K562 (cell line): ENCODE measurements around the gene A1BG. TPM values are rescaled to one million over a fixed set of nuclear protein-coding genes. Genes with fewer than 3 reads are reported as not detected.
A peak's percentile ranks its signal among the peaks of the same experiment; 100 is the strongest.

ENCODE experiments used
- BCL6 ChIP-seq: fragments of 250-450 bp; sonication (Bioruptor Pico); IDR thresholded peaks from 2 replicates; pipeline ENCODE4 v1.4.0; 2020
- CTCF ChIP-seq, 3 experiments: IDR thresholded peaks in 2 of 3; conservative IDR thresholded peaks in 1 of 3; 2 replicates each; pipeline ENCODE4 v1.5.1; 2011 to 2012; ENCODE audit warnings: low read length in 3 of 3, mild to moderate bottlenecking in 3 of 3, control low read depth in 2 of 3, improper control_type of control experiment in 1 of 3, inconsistent platforms in 1 of 3, low read depth in 1 of 3, mixed read lengths in 1 of 3, moderate library complexity in 1 of 3; ENCODE audit not compliant: insufficient read depth in 2 of 3
- CTCFL ChIP-seq: IDR thresholded peaks from 2 replicates; pipeline ENCODE4 v1.6.1; 2011; ENCODE audit warnings: borderline replicate concordance, low read depth, mild to moderate bottlenecking, moderate library complexity, low read length; ENCODE audit not compliant: insufficient read depth, poor library complexity, severe bottlenecking
- CXXC5 ChIP-seq: fragments of 250-450 bp; sonication (Bioruptor Pico); IDR thresholded peaks from 2 replicates; pipeline ENCODE4 v1.8.0; 2022; ENCODE audit warnings: inconsistent platforms, mild to moderate bottlenecking, moderate library complexity
- GTF2B ChIP-seq: IDR thresholded peaks from 2 replicates; pipeline ENCODE4 v1.6.1; 2011; ENCODE audit not compliant: insufficient read length; ENCODE audit errors: extremely low read depth
- HDAC2 ChIP-seq: fragments of 450-650 bp; IDR thresholded peaks from 2 replicates; pipeline ENCODE4 v1.6.1; 2016; ENCODE audit warnings: mild to moderate bottlenecking
- HES1 ChIP-seq: fragments of 450-650 bp; IDR thresholded peaks from 2 replicates; pipeline ENCODE4 v1.6.1; 2016; ENCODE audit warnings: low read depth, mild to moderate bottlenecking, moderate library complexity
- HNRNPLL ChIP-seq: fragments of 200-400 bp; formaldehyde crosslinking; IDR thresholded peaks from 2 replicates; pipeline ENCODE4 v1.6.1; 2017; ENCODE audit warnings: low read length, low read depth, mild to moderate bottlenecking; ENCODE audit not compliant: poor library complexity, severe bottlenecking
- MEIS2 ChIP-seq: fragments of 450-650 bp; IDR thresholded peaks from 2 replicates; pipeline ENCODE4 v1.6.1; 2014; ENCODE audit warnings: mild to moderate bottlenecking; ENCODE audit not compliant: partially characterized antibody
- NFE2L1 ChIP-seq: fragments of 450-650 bp; IDR thresholded peaks from 2 replicates; pipeline ENCODE4 v1.6.1; 2016; ENCODE audit warnings: missing genetic modification characterization, low read depth, mild to moderate bottlenecking, missing compliant biosample characterization, moderate library complexity, borderline replicate concordance
- PRMT5 ChIP-seq: sonication (generic); formaldehyde crosslinking; IDR thresholded peaks from 2 replicates; pipeline ENCODE4 v1.5.0; 2020; ENCODE audit warnings: missing genetic modification reagents
- RFX7 ChIP-seq: fragments of 250-450 bp; sonication (Bioruptor Pico); IDR thresholded peaks from 2 replicates; pipeline ENCODE4 v1.5.1; 2021; ENCODE audit warnings: mild to moderate bottlenecking
- SRSF7 ChIP-seq: fragments of 200-400 bp; formaldehyde crosslinking; optimal IDR thresholded peaks from 2 replicates; pipeline ENCODE3; 2017; ENCODE audit warnings: mild to moderate bottlenecking, low read depth, low read length
- TAF9B ChIP-seq: fragments of 450-650 bp; IDR thresholded peaks from 2 replicates; pipeline ENCODE4 v1.6.1; 2018; ENCODE audit warnings: mild to moderate bottlenecking; ENCODE audit not compliant: partially characterized antibody
- TRIM28 ChIP-seq: fragments of 450-650 bp; IDR thresholded peaks from 2 replicates; pipeline ENCODE4 v1.6.1; 2017
- U2AF2 ChIP-seq: fragments of 200-400 bp; formaldehyde crosslinking; optimal IDR thresholded peaks from 2 replicates; pipeline ENCODE3; 2017; ENCODE audit warnings: low read depth, mild to moderate bottlenecking, low read length
- ZMIZ1 ChIP-seq, 2 experiments: fragments of 150-350 bp in 1 of 2; IDR thresholded peaks; 2 replicates each; pipeline ENCODE4 v1.6.1; 2012 to 2016; ENCODE audit warnings: low read depth in 2 of 2, low read length in 2 of 2, mild to moderate bottlenecking in 1 of 2, moderate library complexity in 1 of 2
- ZNF134 ChIP-seq: fragments of 250-450 bp; sonication (Bioruptor Pico); conservative IDR thresholded peaks from 2 replicates; pipeline ENCODE4 v1.4.0; 2020
- polyA plus RNA-seq, 8 experiments: library from polyadenylated mRNA; depleted of rRNA in 4 of 8; stranded (reverse) in 5 of 8; unstranded in 3 of 8; fragments of >200 nt; fragmentation: Nextera tagmentation in 2 of 8; fragmentation: Illumina TruSeq in 1 of 8; extraction: Ambion mirVana in 2 of 8; extraction: Trizol in 1 of 8; gene quantifications; 2 replicates each; pipeline versions ENCODE4 v1.2.1 to v1.2.3, GENCODE V29; 2011 to 2014; ENCODE audit warnings: inconsistent platforms in 1 of 8, missing spikeins in 1 of 8
- total RNA-seq, 7 experiments: library from RNA; depleted of rRNA in 6 of 7; stranded (reverse); fragments of >200 nt in 6 of 7; fragmentation: Illumina TruSeq in 2 of 7; extraction: Trizol in 2 of 7; gene quantifications; 2 replicates each; pipeline versions ENCODE4 v1.2.1 to v1.2.3, GENCODE V29; 2011 to 2021; ENCODE audit warnings: low replicate concordance in 1 of 7

A1BG gene
- total and polyA plus RNA-seq, 9 of the 15 experiments (the other 6 are each of a cell fraction or from before 2014, with no cell fraction given) = 0.10 to 19.8 (median 2.6) TPM

- TF ChIP-seq CTCF (IDR thresholded peaks at IDR 0.05 in 2 of 3, conservative IDR thresholded peaks at IDR 0.05 in 1 of 3; ENCODE audit: insufficient read depth in 2 of 3, low read depth in 1 of 3, low read length in 3 of 3) (peak in 2 of 3 experiments; percentile 6 to 7; a peak in 1 of 6 replicates), ZNF134 (no peak), RFX7 (CRISPR knock-in tag) (no peak), PRMT5 (CRISPR knock-in tag) (no peak), SRSF7 (no peak), BCL6 (CRISPR knock-in tag) (no peak), U2AF2 (no peak), HES1 (no peak), MEIS2 (peak; percentile 61), HDAC2 (peak; percentile 53; the same call in 1 of the 2 replicates), ZMIZ1 (IDR thresholded peaks at IDR 0.05; ENCODE audit: low read depth in 2 of 2, low read length in 2 of 2) (no peak), HNRNPLL (peak; percentile 95), NFE2L1 (no peak), GTF2B (no peak), CXXC5 (CRISPR knock-in tag) (peak; percentile 97), TAF9B (no peak), TRIM28 (no peak), CTCFL (no peak)
Observed at GRCh38 chr19:58400916-58401839, 47.9 kb upstream of the A1BG start (continued).
